IMR-90 (cell line): Measurements from ENCODE around the gene OR5H14. TPM values are rescaled to one million over a fixed set of nuclear protein-coding genes. Genes with fewer than 3 reads are reported as not detected.

Experiments
- ATAC-seq: fragments of 200-7000 bp; cut with Tn5 transposase; 2 replicates; pipeline ENCODE4 v1.9.1; 2020; ENCODE audit warnings: low read depth, mild to moderate bottlenecking, moderate library complexity
- BruUV-seq: library from RNA; stranded (reverse); fragments of 400-500 nt; replicated peaks from 2 replicates; lab custom pipeline; 2021; lab: Mats Ljungman, UMichigan
- CTCF ChIA-PET: fragments of 300-600 bp; formaldehyde crosslinking; extraction: SDS; loops from one replicate; lab custom pipeline; 2021; ENCODE audit warnings: antibody characterized with exemption; lab: Yijun Ruan, JAX
- POLR2A ChIA-PET: fragments of 300-600 bp; sonication (Branson Sonifier 250); formaldehyde crosslinking; loops from one replicate; lab custom pipeline; 2022; ENCODE audit warnings: antibody characterized with exemption; ENCODE audit not compliant: unreplicated experiment; lab: Charles Lee
- DNase-seq: peaks from one replicate; pipeline ENCODE4 v3.0.0; 2013
- H2AFZ ChIP-seq: replicated peaks from 2 replicates; pipeline ENCODE3; 2013; ENCODE audit warnings: low read length, mild to moderate bottlenecking; ENCODE audit not compliant: poor library complexity
- H2AK5ac ChIP-seq: 2 replicates; pipeline ENCODE4 v1.6.1; 2013; ENCODE audit warnings: low read depth, low read length, inconsistent platforms
- H2AK9ac ChIP-seq: replicated peaks from 2 replicates; pipeline ENCODE3; 2013; ENCODE audit warnings: mild to moderate bottlenecking, low read depth, low read length, moderate library complexity; ENCODE audit not compliant: poor library complexity
- H2BK120ac ChIP-seq: 2 replicates; pipeline ENCODE4 v1.6.1; 2013; ENCODE audit warnings: low read depth, low read length, inconsistent platforms
- H2BK15ac ChIP-seq: 3 replicates; pipeline ENCODE4 v1.6.1; 2013; ENCODE audit warnings: low read depth, low read length, inconsistent platforms
- H2BK20ac ChIP-seq: 2 replicates; pipeline ENCODE4 v1.6.1; 2013; ENCODE audit warnings: low read depth, mild to moderate bottlenecking, inconsistent platforms, low read length, moderate library complexity
- H2BK5ac ChIP-seq: 2 replicates; pipeline ENCODE4 v1.6.1; 2013; ENCODE audit warnings: mild to moderate bottlenecking, low read depth, low read length, inconsistent platforms; ENCODE audit not compliant: poor library complexity, severe bottlenecking
- H3K14ac ChIP-seq: replicated peaks from 2 replicates; pipeline ENCODE4 v1.6.1; 2013; ENCODE audit warnings: low read depth, low read length, inconsistent platforms
- H3K18ac ChIP-seq: 2 replicates; pipeline ENCODE4 v1.6.1; 2013; ENCODE audit warnings: low read depth, low read length, control low read depth
- H3K23ac ChIP-seq: 2 replicates; pipeline ENCODE4 v1.6.1; 2013; ENCODE audit warnings: low read depth, low read length, inconsistent platforms
- H3K27ac ChIP-seq: 2 replicates; pipeline ENCODE4 v1.5.1; 2013; ENCODE audit warnings: mild to moderate bottlenecking, control low read depth, low read length; ENCODE audit not compliant: insufficient read depth
- H3K27me3 ChIP-seq: 2 replicates; pipeline ENCODE4 v1.6.1; 2013; ENCODE audit warnings: low read length; ENCODE audit not compliant: control insufficient read depth, insufficient read depth
- H3K36me3 ChIP-seq: 2 replicates; pipeline ENCODE4 v1.6.1; 2013; ENCODE audit warnings: low read length, mixed read lengths; ENCODE audit not compliant: control insufficient read depth, insufficient read depth
- H3K4ac ChIP-seq: 2 replicates; pipeline ENCODE4 v1.6.1; 2013; ENCODE audit warnings: low read depth, low read length, inconsistent platforms
- H3K4me1 ChIP-seq: 2 replicates; pipeline ENCODE4 v1.6.1; 2013; ENCODE audit warnings: low read length, mixed read lengths; ENCODE audit not compliant: control insufficient read depth, insufficient read depth
- H3K4me2 ChIP-seq: 2 replicates; pipeline ENCODE4 v1.6.1; 2013; ENCODE audit warnings: low read depth, mild to moderate bottlenecking, control low read depth, low read length, moderate library complexity
- H3K4me3 ChIP-seq: 2 replicates; pipeline ENCODE4 v1.5.1; 2013; ENCODE audit warnings: low read depth, mild to moderate bottlenecking, control low read depth, low read length, moderate library complexity; ENCODE audit not compliant: insufficient read depth
- H3K56ac ChIP-seq: 2 replicates; pipeline ENCODE4 v1.6.1; 2013; ENCODE audit warnings: low read length, inconsistent platforms; ENCODE audit not compliant: insufficient read depth; ENCODE audit errors: extremely low read depth
- H3K79me1 ChIP-seq, 2 experiments: 2 replicates each; pipeline ENCODE4 v1.6.1; 2013; ENCODE audit warnings: low read length in 2 of 2, inconsistent platforms in 1 of 2, low read depth in 1 of 2
- H3K9ac ChIP-seq: 2 replicates; pipeline ENCODE4 v1.6.1; 2013; ENCODE audit warnings: low read depth, low read length, control low read depth
- H3K9me1 ChIP-seq: 2 replicates; pipeline ENCODE4 v1.6.1; 2013; ENCODE audit warnings: low read length, inconsistent platforms; ENCODE audit not compliant: insufficient read depth
- H3K9me3 ChIP-seq: 2 replicates; pipeline ENCODE4 v1.6.1; 2013; ENCODE audit warnings: low read length; ENCODE audit not compliant: control insufficient read depth, insufficient read depth
- H4K20me1 ChIP-seq: 2 replicates; pipeline ENCODE4 v1.6.1; 2013; ENCODE audit warnings: low read length, inconsistent platforms; ENCODE audit not compliant: insufficient read depth
- H4K5ac ChIP-seq: 2 replicates; pipeline ENCODE4 v1.6.1; 2013; ENCODE audit warnings: mild to moderate bottlenecking, low read depth, low read length, control low read depth
- H4K8ac ChIP-seq, 2 experiments: 2 replicates each; pipeline ENCODE4 v1.6.1; 2013; ENCODE audit warnings: low read depth in 2 of 2, low read length in 2 of 2, control low read depth in 1 of 2, inconsistent platforms in 1 of 2
- H4K91ac ChIP-seq: 2 replicates; pipeline ENCODE4 v1.6.1; 2013; ENCODE audit warnings: low read depth, low read length, inconsistent platforms; ENCODE audit not compliant: insufficient read depth
- MAFK ChIP-seq: IDR thresholded peaks from 2 replicates; pipeline ENCODE4 v1.6.1; 2012; ENCODE audit warnings: low read depth, low read length, improper control_type of control experiment
- MAZ ChIP-seq: IDR thresholded peaks from 2 replicates; pipeline ENCODE4 v1.6.1; 2012; ENCODE audit warnings: low read depth, mild to moderate bottlenecking, low read length, improper control_type of control experiment, moderate library complexity, borderline replicate concordance
- POLR2A ChIP-seq: IDR thresholded peaks from 2 replicates; pipeline ENCODE4 v1.6.1; 2012; ENCODE audit warnings: mild to moderate bottlenecking, low read depth, low read length
- SMC3 ChIP-seq: fragments of 150-350 bp; IDR thresholded peaks from 2 replicates; pipeline ENCODE4 v1.6.1; 2016; ENCODE audit warnings: low read depth, mild to moderate bottlenecking, antibody characterized with exemption, low read length, moderate library complexity
- dilution Hi-C: fragments of 300-500 bp; cut with HindIII; formaldehyde crosslinking; loops from one replicate; pipeline ENCODE4 v1.14.3; 2018; ENCODE audit warnings: low sequenced_read_pairs; ENCODE audit not compliant: unreplicated experiment
- in situ Hi-C: fragments of 300-500 bp; cut with MboI; formaldehyde crosslinking; loops from 3 replicates; pipeline ENCODE4 v1.14.3; 2019; ENCODE audit warnings: low sequenced_read_pairs, inconsistent platforms, mixed read lengths
- intact Hi-C: fragments of 100-400 bp; cut with micrococcal nuclease; formaldehyde crosslinking; loops from 2 replicates; pipeline ENCODE4 v1.10.0; 2022
- polyA plus RNA-seq, 3 experiments: library from polyadenylated mRNA; depleted of rRNA; stranded (reverse); fragments of >200 nt; gene quantifications; 2 replicates each; pipeline ENCODE4 v1.2.3, GENCODE V29; 2012; ENCODE audit warnings: low replicate concordance in 1 of 3
- total RNA-seq: library from RNA; depleted of rRNA; stranded (reverse); fragments of >200 nt; gene quantifications from 2 replicates; pipeline ENCODE4 v1.2.3, GENCODE V29; 2012
- TF ChIP-seq, protein P1 (sequence below): fragments of 150-350 bp; IDR thresholded peaks from 2 replicates; pipeline ENCODE4 v1.6.1; 2017; ENCODE audit warnings: mild to moderate bottlenecking, antibody characterized with exemption, low read length, low read depth

The OR5H14 gene
- total and polyA plus RNA-seq, 2 of the 4 experiments (the other 2 are of a cell fraction): not detected

DNA sequence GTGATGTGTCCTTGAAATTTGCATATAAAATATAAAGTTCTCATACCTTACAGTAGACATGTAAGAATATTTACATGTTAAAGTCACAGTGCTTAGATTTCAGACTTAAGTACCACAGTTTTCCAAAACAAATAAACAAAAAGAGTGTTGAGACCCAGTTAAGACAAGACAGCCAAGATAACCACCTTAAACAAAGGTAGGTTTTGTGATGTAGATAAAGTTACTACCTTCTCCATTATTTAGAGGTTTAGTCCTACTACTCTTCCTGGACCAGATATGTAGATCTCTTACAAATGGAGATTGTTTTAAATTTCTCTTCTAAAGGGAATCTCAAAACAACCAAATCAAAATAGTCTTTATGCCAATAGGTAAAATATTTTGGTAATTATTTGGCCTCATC, 34.9 kb downstream of the OR5H14 start:
- Histone ChIP-seq H3K27ac (no peak overlapping the region), H4K5ac (no peak overlapping the region), H3K18ac (no peak overlapping the region), H3K9me1 (no peaks in the 10 kb centered on the region), H3K79me1 (no peaks in the 10 kb centered on the region), H3K4me3 (no peak overlapping the region), H2BK5ac (no peak overlapping the region), H4K91ac (no peak overlapping the region), H3K23ac (no peak overlapping the region), H2BK20ac (no peak overlapping the region), H3K27me3 (no peaks in the 10 kb centered on the region), H3K4me2 (no peak overlapping the region), H4K8ac (no peak overlapping the region), H2AFZ (no peak overlapping the region), H3K36me3 (no peaks in the 10 kb centered on the region), H2BK15ac (no peak overlapping the region), H4K20me1 (no peaks in the 10 kb centered on the region), H3K4ac (no peak overlapping the region), H3K9ac (no peak overlapping the region), H2BK120ac (no peak overlapping the region), H2AK9ac (no peak overlapping the region), H2AK5ac (no peak overlapping the region), H3K4me1 (no peaks in the 10 kb centered on the region), H3K56ac (no peak overlapping the region), H3K9me3 (no peaks in the 10 kb centered on the region), H3K14ac (no peak overlapping the region)
- CTCF ChIA-PET: no interaction called here
- DNase-seq (no peak), ATAC-seq (no peak)
- intact Hi-C loops (no loop called here), dilution Hi-C loops (no loop called here), in situ Hi-C loops (no loop called here)
- POLR2A ChIA-PET: no interaction called here
- BruUV-seq: no TSS peak
- no peak for TF ChIP-seq MAFK
- TF ChIP-seq, protein P1, sequence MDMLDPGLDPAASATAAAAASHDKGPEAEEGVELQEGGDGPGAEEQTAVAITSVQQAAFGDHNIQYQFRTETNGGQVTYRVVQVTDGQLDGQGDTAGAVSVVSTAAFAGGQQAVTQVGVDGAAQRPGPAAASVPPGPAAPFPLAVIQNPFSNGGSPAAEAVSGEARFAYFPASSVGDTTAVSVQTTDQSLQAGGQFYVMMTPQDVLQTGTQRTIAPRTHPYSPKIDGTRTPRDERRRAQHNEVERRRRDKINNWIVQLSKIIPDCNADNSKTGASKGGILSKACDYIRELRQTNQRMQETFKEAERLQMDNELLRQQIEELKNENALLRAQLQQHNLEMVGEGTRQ: no peak
- no peak for TF ChIP-seq SMC3
- no peak for TF ChIP-seq MAZ
- no peak for TF ChIP-seq POLR2A
